ENCODE data around the gene SAT1.
"Not testable (repeated sequence)": the region's sequence is repeated elsewhere in the genome, so short reads cannot be mapped to it uniquely, and the experiment has no call there.

Gene SAT1

GRCh38 chrX:23764188-23764984 is 18.6 kb upstream of the SAT1 start:
- no peak overlapping the region for H3K4me3 ChIP-seq (ENCODE audit: low read depth, low read length)
- TF ChIP-seq CTCF (IDR thresholded peaks at IDR 0.05; ENCODE audit: insufficient read depth, low read depth, low read length, missing control alignments) = no peak
- DNase-seq (ENCODE audit: low read depth) = no peak

GRCh38 chrX:23765449-23765848 is 17.5 kb upstream of the SAT1 start:
- TF ChIP-seq CTCF (IDR thresholded peaks at IDR 0.05; ENCODE audit: insufficient read depth, low read depth, low read length, missing control alignments) = no peak
- DNase-seq (ENCODE audit: low read depth) = no peak
- H3K4me3 ChIP-seq (ENCODE audit: low read depth, low read length) = no peak overlapping the region

GRCh38 chrX:23765868-23766267 is 17.1 kb upstream of the SAT1 start:
- H3K4me3 ChIP-seq (ENCODE audit: low read depth, low read length) = no peak overlapping the region
- no peak for TF ChIP-seq CTCF (IDR thresholded peaks at IDR 0.05; ENCODE audit: insufficient read depth, low read depth, low read length, missing control alignments)
- DNase-seq (ENCODE audit: low read depth) = no peak

GRCh38 chrX:23766650-23767551 is 16.1 kb upstream of the SAT1 start:
- H3K4me3 ChIP-seq (ENCODE audit: low read depth, low read length) = no peak overlapping the region
- no peak for TF ChIP-seq CTCF (IDR thresholded peaks at IDR 0.05; ENCODE audit: insufficient read depth, low read depth, low read length, missing control alignments)

GRCh38 chrX:23770142-23770541 is 12.8 kb upstream of the SAT1 start:
- no peak overlapping the region for H3K4me3 ChIP-seq (ENCODE audit: low read depth, low read length)
- TF ChIP-seq CTCF (IDR thresholded peaks at IDR 0.05; ENCODE audit: insufficient read depth, low read depth, low read length, missing control alignments) = no peak
- DNase-seq (ENCODE audit: low read depth) = no peak

More at GRCh38 chrX:23766650-23767551, 16.1 kb upstream of the SAT1 start:
- no peak for DNase-seq (ENCODE audit: low read depth)

- H3K4me3 ChIP-seq (ENCODE audit: low read depth, low read length); DNase-seq (ENCODE audit: low read depth): not testable (repeated sequence)
Observed at GRCh38 chrX:23771086-23771485, 11.9 kb upstream of the SAT1 start.

- H3K4me3 ChIP-seq (ENCODE audit: low read depth, low read length) = no peak overlapping the region
- no peak for TF ChIP-seq CTCF (IDR thresholded peaks at IDR 0.05; ENCODE audit: insufficient read depth, low read depth, low read length, missing control alignments)
- peak; percentile 69 for DNase-seq (ENCODE audit: low read depth)
Observed at GRCh38 chrX:23773601-23774175, 9.3 kb upstream of the SAT1 start.

All from GM12865 (cell line).